ENCODE measurements around the gene GATAD2A.

The GATAD2A gene

GRCh38 chr19:19543640-19544039 lies 138.2 kb downstream of the GATAD2A start:
- TF ChIP-seq, protein P1, sequence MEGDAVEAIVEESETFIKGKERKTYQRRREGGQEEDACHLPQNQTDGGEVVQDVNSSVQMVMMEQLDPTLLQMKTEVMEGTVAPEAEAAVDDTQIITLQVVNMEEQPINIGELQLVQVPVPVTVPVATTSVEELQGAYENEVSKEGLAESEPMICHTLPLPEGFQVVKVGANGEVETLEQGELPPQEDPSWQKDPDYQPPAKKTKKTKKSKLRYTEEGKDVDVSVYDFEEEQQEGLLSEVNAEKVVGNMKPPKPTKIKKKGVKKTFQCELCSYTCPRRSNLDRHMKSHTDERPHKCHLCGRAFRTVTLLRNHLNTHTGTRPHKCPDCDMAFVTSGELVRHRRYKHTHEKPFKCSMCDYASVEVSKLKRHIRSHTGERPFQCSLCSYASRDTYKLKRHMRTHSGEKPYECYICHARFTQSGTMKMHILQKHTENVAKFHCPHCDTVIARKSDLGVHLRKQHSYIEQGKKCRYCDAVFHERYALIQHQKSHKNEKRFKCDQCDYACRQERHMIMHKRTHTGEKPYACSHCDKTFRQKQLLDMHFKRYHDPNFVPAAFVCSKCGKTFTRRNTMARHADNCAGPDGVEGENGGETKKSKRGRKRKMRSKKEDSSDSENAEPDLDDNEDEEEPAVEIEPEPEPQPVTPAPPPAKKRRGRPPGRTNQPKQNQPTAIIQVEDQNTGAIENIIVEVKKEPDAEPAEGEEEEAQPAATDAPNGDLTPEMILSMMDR (IDR thresholded peaks at IDR 0.05; ENCODE audit: low read depth, low read length, missing control alignments), result no peak
- DNase-seq (ENCODE audit: low read depth), result no peak
- in situ Hi-C loops (cut with HindIII; ENCODE audit: low sequenced_read_pairs), result no loop called here
- H3K4me3 ChIP-seq (ENCODE audit: low read depth, low read length), result no peak overlapping the region

DNA sequence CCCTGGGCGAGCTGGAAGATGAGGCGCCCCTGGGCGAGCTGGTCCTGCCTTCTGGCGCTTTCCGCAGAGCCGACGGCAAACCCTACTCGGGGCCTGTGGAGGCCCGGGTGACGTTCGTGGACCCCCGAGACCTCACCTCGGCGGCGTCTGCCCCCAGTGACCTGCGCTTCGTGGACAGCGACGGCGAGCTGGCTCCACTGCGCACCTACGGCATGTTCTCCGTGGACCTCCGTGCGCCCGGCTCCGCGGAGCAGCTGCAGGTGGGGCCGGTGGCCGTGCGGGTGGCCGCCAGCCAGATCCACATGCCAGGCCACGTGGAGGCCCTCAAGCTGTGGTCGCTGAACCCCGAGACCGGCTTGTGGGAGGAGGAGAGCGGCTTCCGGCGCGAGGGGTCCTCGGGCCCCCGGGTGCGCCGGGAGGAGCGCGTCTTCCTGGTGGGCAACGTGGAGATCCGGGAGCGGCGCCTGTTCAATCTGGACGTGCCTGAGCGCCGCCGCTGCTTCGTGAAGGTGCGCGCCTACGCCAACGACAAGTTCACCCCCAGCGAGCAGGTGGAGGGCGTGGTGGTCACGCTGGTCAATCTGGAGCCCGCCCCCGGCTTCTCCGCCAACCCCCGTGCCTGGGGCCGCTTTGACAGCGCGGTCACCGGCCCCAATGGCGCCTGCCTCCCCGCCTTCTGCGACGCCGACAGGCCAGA lies 138.9 kb downstream of the GATAD2A start:
- in situ Hi-C loops (cut with HindIII; ENCODE audit: low sequenced_read_pairs), result no loop called here
- H3K4me3 ChIP-seq (ENCODE audit: low read depth, low read length), result no peak overlapping the region
- TF ChIP-seq, protein P1 (IDR thresholded peaks at IDR 0.05; ENCODE audit: low read depth, low read length, missing control alignments), result no peak
- no peak for DNase-seq (ENCODE audit: low read depth)

- no peak overlapping the region for H3K4me3 ChIP-seq (ENCODE audit: low read depth, low read length)
- DNase-seq (ENCODE audit: low read depth), result no peak
- TF ChIP-seq, protein P1 (IDR thresholded peaks at IDR 0.05; ENCODE audit: low read depth, low read length, missing control alignments), result no peak
- in situ Hi-C loops (cut with HindIII; ENCODE audit: low sequenced_read_pairs), result no loop called here
Measured at GRCh38 chr19:19544954-19545591, 139.6 kb downstream of the GATAD2A start.

- TF ChIP-seq, protein P1 (IDR thresholded peaks at IDR 0.05; ENCODE audit: low read depth, low read length, missing control alignments), result no peak
- no peak for DNase-seq (ENCODE audit: low read depth)
- no peak overlapping the region for H3K4me3 ChIP-seq (ENCODE audit: low read depth, low read length)
- in situ Hi-C loops (cut with HindIII; ENCODE audit: low sequenced_read_pairs), result no loop called here
Measured at GRCh38 chr19:19545707-19546106, 140.2 kb downstream of the GATAD2A start.

DNA sequence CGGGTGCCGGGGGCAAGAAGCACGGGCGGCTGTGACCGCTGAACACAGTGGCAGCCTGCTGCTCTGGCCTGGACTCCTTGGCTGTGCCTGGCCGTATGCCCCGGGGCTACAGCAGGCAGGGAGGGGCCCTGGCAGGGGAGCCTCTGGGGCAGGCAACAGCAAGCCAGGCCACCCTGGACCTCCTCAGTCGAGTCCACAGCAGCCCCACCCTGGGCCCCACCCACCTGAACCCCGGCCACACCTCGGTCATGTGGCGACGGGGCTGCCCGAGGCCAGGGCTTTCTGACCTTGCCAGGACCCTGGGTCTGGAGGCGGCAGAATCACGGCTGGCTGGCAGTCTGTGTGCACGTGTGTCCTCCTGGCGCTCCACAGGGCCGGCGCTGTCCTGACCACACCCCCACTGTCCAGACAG lies 141.3 kb downstream of the GATAD2A start:
- TF ChIP-seq, protein P1 (IDR thresholded peaks at IDR 0.05; ENCODE audit: low read depth, low read length, missing control alignments), result no peak
- no peak for DNase-seq (ENCODE audit: low read depth)
- in situ Hi-C loops (cut with HindIII; ENCODE audit: low sequenced_read_pairs), result no loop called here
- no peak overlapping the region for H3K4me3 ChIP-seq (ENCODE audit: low read depth, low read length)

DNA sequence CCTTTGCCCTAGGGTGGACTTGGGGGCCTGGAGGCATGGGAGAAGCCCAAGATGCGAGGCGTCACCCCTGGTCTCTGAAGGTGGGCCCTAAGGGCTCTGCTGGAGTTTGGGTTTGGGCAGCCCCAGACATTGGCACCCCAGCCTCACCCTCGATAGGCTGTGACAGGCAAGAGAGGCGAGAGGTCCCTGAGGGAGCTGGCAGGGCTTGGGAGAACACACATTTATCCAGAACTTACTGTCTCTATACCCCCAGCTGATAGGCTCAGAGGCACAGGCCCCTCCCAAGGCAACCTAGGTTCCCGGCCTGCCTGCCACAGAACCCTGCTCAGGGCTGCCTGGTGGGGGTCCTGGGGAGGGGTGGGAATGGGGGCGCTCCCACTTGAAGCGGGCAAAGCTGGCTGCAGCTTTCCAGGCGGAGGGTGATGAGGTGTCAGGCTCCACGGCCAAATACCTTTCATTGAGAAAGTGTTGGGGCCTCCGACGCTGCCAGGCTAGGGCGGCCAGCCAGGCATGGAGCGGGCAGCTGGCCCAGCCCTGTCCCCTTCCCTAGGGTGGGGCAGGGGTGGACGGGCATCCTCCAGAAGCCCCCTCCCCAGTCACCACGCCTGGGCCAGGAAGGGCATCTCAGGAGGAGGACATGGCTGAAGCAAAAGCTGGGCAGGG lies 142.3 kb downstream of the GATAD2A start:
- DNase-seq (ENCODE audit: low read depth), result no peak
- TF ChIP-seq, protein P1 (IDR thresholded peaks at IDR 0.05; ENCODE audit: low read depth, low read length, missing control alignments), result no peak
- H3K4me3 ChIP-seq (ENCODE audit: low read depth, low read length), result no peak overlapping the region
- in situ Hi-C loops (cut with HindIII; ENCODE audit: low sequenced_read_pairs), result no loop called here

All from astrocyte of the cerebellum (primary cell).